T-cell (primary cell): ENCODE measurements around the gene TECTA. TPM values are rescaled to one million over a fixed set of nuclear protein-coding genes. Genes with fewer than 3 reads are reported as not detected.

Experiments used
- ATAC-seq, 4 experiments: fragments of 200-7000 bp in 3 of 4; fragments of 150-1000 bp in 1 of 4; cut with Tn5 transposase; replicated peaks in 1 of 4; 1 replicate in 3 of 4; 2 replicates in 1 of 4; pipeline ENCODE4 v1.10.0; 2021; ENCODE audit warnings: moderate library complexity in 3 of 4, mild to moderate bottlenecking in 2 of 4, moderate number of reproducible peaks in 1 of 4
- CTCF ChIA-PET, 2 donors: fragments of 300-600 bp; sonication (Branson Sonifier 250); formaldehyde crosslinking; loops; one replicate each; lab custom pipeline; 2022; ENCODE audit warnings: antibody characterized with exemption in 2 of 2; lab: Charles Lee
- POLR2A ChIA-PET, 2 donors: fragments of 300-600 bp; sonication (Branson Sonifier 250); formaldehyde crosslinking; loops; one replicate each; lab custom pipeline; 2022; ENCODE audit warnings: antibody characterized with exemption in 2 of 2; lab: Charles Lee
- DNase-seq, 35 experiments: peaks; one replicate each; pipeline versions ENCODE4 v3.0.0 to v3.0.0-alpha.2; 2013 to 2023
- H3K27ac ChIP-seq: one replicate; pipeline ENCODE4 v1.5.1; 2013; ENCODE audit warnings: low read length
- H3K27me3 ChIP-seq, 2 experiments: replicated peaks in 1 of 2; 1 replicate in 1 of 2; 2 replicates in 1 of 2; pipeline versions ENCODE4 v1.6.1 to v1.7.0; 2013; ENCODE audit warnings: low read length in 1 of 2, mixed read lengths in 1 of 2; ENCODE audit not compliant: control insufficient read depth in 2 of 2, insufficient read depth in 2 of 2; ENCODE audit errors: extremely low read depth in 1 of 2
- H3K36me3 ChIP-seq, 2 donors: 1 replicate in 1 of 2; 2 replicates in 1 of 2; pipeline versions ENCODE4 v1.6.1 to v1.7.0; 2013; ENCODE audit warnings: low read length in 1 of 2; ENCODE audit not compliant: control insufficient read depth in 2 of 2, insufficient read depth in 1 of 2; ENCODE audit errors: extremely low read depth in 1 of 2
- H3K4me1 ChIP-seq, 2 experiments: 1 replicate in 1 of 2; 2 replicates in 1 of 2; pipeline versions ENCODE4 v1.6.1 to v1.7.0; 2013; ENCODE audit warnings: low read length in 2 of 2, mixed read lengths in 1 of 2; ENCODE audit not compliant: insufficient read depth in 2 of 2, control insufficient read depth in 1 of 2; ENCODE audit errors: extremely low read depth in 1 of 2
- H3K4me3 ChIP-seq, 2 donors: 1 replicate in 1 of 2; 2 replicates in 1 of 2; pipeline versions ENCODE4 v1.5.1 to v1.7.0; 2013; ENCODE audit warnings: mild to moderate bottlenecking in 2 of 2, low read length in 1 of 2, moderate library complexity in 1 of 2; ENCODE audit not compliant: control insufficient read depth in 1 of 2; ENCODE audit errors: extremely low read depth in 1 of 2
- H3K9me3 ChIP-seq: 2 replicates; pipeline ENCODE4 v1.7.0; 2013
- H3K27ac Mint-ChIP-seq, 2 donors: one replicate each; pipeline ENCODE4 v1.8.0; 2020 to 2021; ENCODE audit warnings: mild to moderate bottlenecking in 2 of 2, mixed read lengths in 2 of 2
- H3K27me3 Mint-ChIP-seq, 2 donors: one replicate each; pipeline ENCODE4 v1.8.0; 2021 to 2022; ENCODE audit warnings: mixed read lengths in 2 of 2
- H3K36me3 Mint-ChIP-seq: one replicate; pipeline ENCODE4 v1.8.0; 2021; ENCODE audit warnings: mixed read lengths
- H3K4me1 Mint-ChIP-seq, 3 donors: one replicate each; pipeline ENCODE4 v1.8.0; 2020 to 2022; ENCODE audit warnings: mixed read lengths in 3 of 3, mild to moderate bottlenecking in 1 of 3
- H3K4me3 Mint-ChIP-seq, 3 donors: one replicate each; pipeline ENCODE4 v1.8.0; 2020 to 2022; ENCODE audit warnings: mild to moderate bottlenecking in 3 of 3, mixed read lengths in 3 of 3, moderate library complexity in 3 of 3
- H3K9me3 Mint-ChIP-seq, 3 donors: one replicate each; pipeline ENCODE4 v1.8.0; 2020 to 2022; ENCODE audit warnings: mixed read lengths in 3 of 3
- WGBS: methylation state at CpG from one replicate; pipeline ENCODE4 v1.1.5; 2013; ENCODE audit warnings: missing lambda C conversion rate; ENCODE audit not compliant: insufficient coverage; 5-methylcytosine and 5-hydroxymethylcytosine counted together
- total RNA-seq, 35 experiments: library from RNA in 6 of 35; stranded (reverse) in 6 of 35; fragments of 120-200 nt in 1 of 35; gene quantifications; one replicate each; pipeline versions ENCODE4 v1.2.1 to v1.2.4 and lab custom pipeline; 2013 to 2026

Gene TECTA
- total RNA-seq, 5 donors from 2014 or later (not counting 1 experiment from before 2014, with no cell fraction given): 0.30 to 0.60 (median 0.50) TPM

DNA sequence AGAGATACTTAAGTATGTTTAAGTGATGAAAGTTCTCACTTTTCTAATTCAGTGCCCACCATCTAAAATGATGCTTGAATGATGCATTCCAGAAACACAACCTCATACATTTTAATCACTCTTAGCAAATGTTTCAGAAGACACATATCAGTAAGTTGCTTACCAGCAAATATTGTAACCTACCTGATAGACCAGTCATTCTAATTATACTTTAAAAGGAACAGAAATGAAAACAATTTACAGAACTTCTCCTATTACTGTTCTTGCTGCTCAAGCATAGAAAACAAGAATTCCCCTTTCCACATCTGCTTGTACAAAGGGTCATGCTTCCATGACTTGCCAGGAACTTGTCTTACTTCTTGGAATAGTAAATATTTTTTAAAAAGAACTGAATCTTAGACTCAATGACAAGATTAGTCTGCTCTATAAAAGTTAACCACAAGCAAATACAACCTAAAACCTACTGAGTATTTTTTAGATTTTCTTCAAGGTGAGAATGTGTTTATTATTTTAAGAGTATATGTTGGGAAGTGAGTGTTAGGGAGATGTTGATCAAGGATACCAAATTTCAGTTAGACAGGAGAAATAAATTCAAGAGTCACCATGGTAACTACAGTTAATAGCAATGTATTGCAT, 109.5 kb downstream of the TECTA start:
- no peaks in the 10 kb centered on the region for H3K9me3 ChIP-seq
- DNase-seq (no peak), ATAC-seq (no peak)
- no peaks in the 10 kb centered on the region for H3K36me3 Mint-ChIP-seq
- no peak overlapping the region for H3K27ac ChIP-seq
- peaks cover 0 to 18% of the 10 kb centered on the region in 2 experiments for H3K27me3 ChIP-seq
- no peaks in the 10 kb centered on the region for H3K4me1 ChIP-seq
- no peaks in the 10 kb centered on the region for H3K4me1 Mint-ChIP-seq
- H3K27me3 Mint-ChIP-seq: peaks cover 28 to 37% of the 10 kb centered on the region in 2 donors
- no peaks in the 10 kb centered on the region for H3K36me3 ChIP-seq
- no peak overlapping the region for H3K4me3 Mint-ChIP-seq
- no peak overlapping the region for H3K27ac Mint-ChIP-seq
- H3K9me3 Mint-ChIP-seq: no peaks in the 10 kb centered on the region
- H3K4me3 ChIP-seq: no peak overlapping the region
- ChIA-PET POLR2A (no interaction called here), CTCF (interaction anchor here in 1 of 2 donors (0.6 kb wide), 1 partner anchor 283 kb away, joined by 3 read pairs; no protein-coding TSS in a partner anchor)

DNA sequence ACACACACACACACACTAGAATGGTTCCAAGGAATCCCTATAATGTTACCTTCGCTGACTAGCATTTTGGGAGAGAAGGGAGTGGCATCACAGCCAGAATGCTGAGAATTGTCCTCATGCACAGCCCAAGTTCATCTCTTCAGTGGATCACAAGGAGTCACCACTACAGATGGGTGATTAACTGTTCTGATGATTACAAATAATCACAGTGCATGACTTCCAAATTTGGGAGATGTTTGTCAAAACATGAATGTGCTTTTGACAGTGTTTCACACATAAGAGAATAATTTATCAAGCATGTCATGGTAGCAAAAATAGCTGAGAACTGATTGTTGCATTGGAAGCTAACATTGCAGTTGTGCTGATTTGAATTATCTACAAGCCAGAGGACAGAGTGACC, 110.6 kb downstream of the TECTA start:
- CTCF ChIA-PET: interaction anchor here in 1 of 2 donors (0.6 kb wide), 1 partner anchor 282 kb away, joined by 3 read pairs; no protein-coding TSS in a partner anchor
- Histone ChIP-seq H3K4me1 (no peaks in the 10 kb centered on the region), H3K27ac (no peak overlapping the region), H3K4me3 (no peak overlapping the region), H3K36me3 (no peaks in the 10 kb centered on the region), H3K27me3 (peaks cover 0 to 18% of the 10 kb centered on the region in 2 experiments), H3K9me3 (no peaks in the 10 kb centered on the region)
- no peaks in the 10 kb centered on the region for H3K36me3 Mint-ChIP-seq
- POLR2A ChIA-PET: no interaction called here
- DNase-seq (no peak), ATAC-seq (no peak)
- H3K4me1 Mint-ChIP-seq: no peaks in the 10 kb centered on the region
- H3K4me3 Mint-ChIP-seq: no peak overlapping the region
- WGBS: no CpG with 5 or more reads among the region's 1 CpG
- no peaks in the 10 kb centered on the region for H3K9me3 Mint-ChIP-seq
- H3K27me3 Mint-ChIP-seq: peaks cover 28 to 33% of the 10 kb centered on the region in 2 donors
- no peak overlapping the region for H3K27ac Mint-ChIP-seq

DNA sequence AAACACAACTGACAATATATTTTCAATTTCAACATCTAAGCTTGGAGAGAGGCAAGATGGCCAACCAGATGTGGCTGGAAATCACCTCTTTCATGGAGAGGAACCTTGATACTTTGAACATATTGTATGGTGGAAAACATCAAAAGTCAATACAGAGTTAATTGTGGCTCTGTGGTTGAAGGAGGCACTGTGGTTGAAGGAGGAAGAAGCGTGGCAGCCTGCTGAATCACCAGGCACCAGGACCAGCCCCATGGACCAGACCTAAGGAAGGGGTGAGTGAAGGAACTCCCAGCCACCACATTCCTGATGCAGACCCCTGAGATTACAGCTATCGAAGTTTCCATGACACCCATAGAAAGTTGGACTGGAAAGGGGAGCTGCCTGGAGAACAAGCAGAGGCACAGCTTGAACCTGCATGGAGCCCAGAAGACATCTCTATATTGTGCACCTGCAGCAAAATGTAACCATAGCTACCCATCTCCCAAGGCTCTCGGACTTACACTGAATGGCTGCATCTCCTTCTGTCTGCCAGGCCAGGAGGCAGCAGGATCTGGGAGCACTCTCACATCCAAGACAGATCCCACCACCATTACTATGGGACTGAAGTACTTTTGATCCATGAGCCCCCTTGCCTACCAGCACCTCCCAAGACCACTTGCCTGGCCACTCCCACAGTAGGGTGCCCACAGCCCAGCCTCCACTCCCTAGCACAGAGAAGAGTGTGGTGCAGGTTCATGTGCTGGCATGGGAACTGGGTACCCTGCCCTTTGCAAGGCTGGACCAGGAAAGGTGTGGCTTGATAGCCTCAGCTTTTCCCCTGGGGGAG, 111.7 kb downstream of the TECTA start:
- Mint-ChIP-seq H3K36me3 (no peaks in the 10 kb centered on the region), H3K27ac (no peak overlapping the region), H3K9me3 (no peaks in the 10 kb centered on the region), H3K4me1 (no peaks in the 10 kb centered on the region), H3K27me3 (peaks cover 29 to 35% of the 10 kb centered on the region in 2 donors), H3K4me3 (no peak overlapping the region)
- ChIA-PET POLR2A (no interaction called here), CTCF (no interaction called here)
- ATAC-seq (no peak), DNase-seq (no peak)
- Histone ChIP-seq H3K4me1 (no peaks in the 10 kb centered on the region), H3K9me3 (no peaks in the 10 kb centered on the region), H3K4me3 (no peak overlapping the region), H3K27me3 (peaks cover 0 to 18% of the 10 kb centered on the region in 2 experiments), H3K36me3 (no peaks in the 10 kb centered on the region), H3K27ac (no peak overlapping the region)
- WGBS: 75% methylated on average over 1 of the region's 3 CpGs

DNA sequence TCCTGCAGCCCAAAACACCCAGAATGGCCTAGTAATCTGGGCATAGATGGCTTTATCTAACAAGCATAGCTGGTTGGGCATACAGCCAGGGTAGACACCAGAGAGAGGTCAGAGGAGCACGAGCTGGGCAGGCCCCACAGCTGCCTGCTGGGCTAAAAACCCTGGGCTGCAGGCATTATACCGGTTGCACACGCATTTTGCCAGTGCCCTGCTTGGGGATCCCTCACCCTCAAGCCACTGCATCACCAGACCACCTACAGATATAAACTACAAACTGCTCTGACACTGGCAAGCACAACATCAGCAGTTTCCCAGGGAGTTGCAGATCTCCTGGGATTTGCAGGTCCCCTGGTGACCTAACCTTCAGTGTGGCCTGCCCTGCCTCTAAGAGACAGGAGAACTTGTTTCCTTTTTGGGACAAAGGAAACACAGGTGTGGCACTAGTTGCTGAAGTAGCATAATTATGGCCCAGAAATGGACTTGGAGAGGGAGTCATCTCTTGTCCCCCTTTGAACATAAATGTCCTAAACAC, 112.4 kb downstream of the TECTA start:
- 15% methylated on average over 1 of the region's 3 CpGs for WGBS
- Mint-ChIP-seq H3K4me1 (no peaks in the 10 kb centered on the region), H3K36me3 (no peaks in the 10 kb centered on the region), H3K27ac (no peak overlapping the region), H3K9me3 (no peaks in the 10 kb centered on the region), H3K4me3 (no peak overlapping the region), H3K27me3 (peaks cover 27 to 35% of the 10 kb centered on the region in 2 donors)
- H3K4me3 ChIP-seq: no peak overlapping the region
- ChIA-PET CTCF (no interaction called here), POLR2A (no interaction called here)
- H3K27ac ChIP-seq: no peak overlapping the region
- peaks cover 0 to 18% of the 10 kb centered on the region in 2 experiments for H3K27me3 ChIP-seq
- H3K9me3 ChIP-seq: no peaks in the 10 kb centered on the region
- DNase-seq (no peak), ATAC-seq (no peak)
- H3K4me1 ChIP-seq: no peaks in the 10 kb centered on the region
- no peaks in the 10 kb centered on the region for H3K36me3 ChIP-seq

DNA sequence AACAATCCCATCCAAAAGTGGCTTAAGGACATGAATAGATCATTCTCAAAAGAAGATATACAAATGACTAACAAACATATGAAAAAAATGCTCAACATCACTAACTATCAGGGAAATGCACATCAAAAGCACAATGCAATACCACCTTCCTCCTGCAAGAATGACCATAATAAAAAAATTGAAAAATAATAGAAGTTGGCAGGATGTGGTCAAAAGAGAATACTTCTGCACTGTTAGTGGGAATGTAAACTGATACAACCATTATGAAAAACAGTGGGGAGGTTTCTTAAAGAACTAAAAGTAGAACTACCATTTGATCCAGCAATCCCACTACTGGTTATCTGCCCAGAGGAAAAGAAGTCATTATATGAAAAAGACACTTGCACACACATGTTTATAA, 113.8 kb downstream of the TECTA start:
- Mint-ChIP-seq H3K9me3 (no peaks in the 10 kb centered on the region), H3K36me3 (no peaks in the 10 kb centered on the region), H3K27ac (no peak overlapping the region), H3K27me3 (peaks cover 23 to 36% of the 10 kb centered on the region in 2 donors), H3K4me3 (no peak overlapping the region), H3K4me1 (no peaks in the 10 kb centered on the region)
- ATAC-seq (no peak), DNase-seq (no peak)
- CTCF ChIA-PET: no interaction called here
- H3K4me3 ChIP-seq: no peak overlapping the region
- H3K27me3 ChIP-seq: peaks cover 0 to 18% of the 10 kb centered on the region in 2 experiments
- H3K36me3 ChIP-seq: no peaks in the 10 kb centered on the region
- POLR2A ChIA-PET: no interaction called here
- H3K9me3 ChIP-seq: no peaks in the 10 kb centered on the region
- no peaks in the 10 kb centered on the region for H3K4me1 ChIP-seq
- H3K27ac ChIP-seq: no peak overlapping the region

DNA sequence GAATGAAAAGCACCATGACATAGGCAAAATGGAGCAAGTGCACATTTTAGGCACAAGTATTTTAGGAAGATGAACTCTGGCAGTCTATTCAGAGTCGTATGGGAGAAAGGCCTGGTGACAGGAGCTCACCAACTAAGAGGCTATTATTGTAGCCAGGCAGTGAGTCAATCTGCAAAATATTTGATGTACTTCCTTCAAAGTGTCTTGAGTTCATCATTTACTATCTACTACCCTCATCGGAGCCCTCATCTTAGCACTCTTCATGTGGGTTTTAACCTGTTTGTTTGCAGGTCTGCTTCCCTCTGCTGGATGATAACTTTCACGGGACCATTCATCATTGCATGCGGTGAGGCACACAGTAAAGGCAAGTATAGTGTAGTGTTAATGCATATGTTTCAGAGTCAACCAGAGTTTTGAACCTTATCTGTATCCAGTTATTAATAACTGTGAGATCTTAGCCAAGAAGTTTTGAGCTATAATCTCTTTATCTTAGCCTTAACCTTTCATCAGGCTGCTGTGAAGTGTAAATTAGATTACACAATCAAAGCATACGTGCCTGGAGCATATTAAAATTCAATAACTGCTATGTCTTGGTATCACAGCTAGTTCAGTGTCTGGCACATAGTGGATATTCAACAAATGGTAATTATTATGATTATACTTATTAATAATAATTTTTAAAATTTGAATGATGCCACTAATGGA, 120.6 kb downstream of the TECTA start:
- ChIA-PET POLR2A (no interaction called here), CTCF (no interaction called here)
- Mint-ChIP-seq H3K36me3 (no peaks in the 10 kb centered on the region), H3K4me3 (no peak overlapping the region), H3K9me3 (no peaks in the 10 kb centered on the region), H3K4me1 (no peaks in the 10 kb centered on the region), H3K27me3 (peaks cover 18 to 26% of the 10 kb centered on the region in 2 donors), H3K27ac (no peak overlapping the region)
- WGBS: no CpG with 5 or more reads among the region's 5 CpGs
- Histone ChIP-seq H3K27me3 (peaks cover 0 to 4% of the 10 kb centered on the region in 2 experiments), H3K36me3 (no peaks in the 10 kb centered on the region), H3K27ac (no peak overlapping the region), H3K4me1 (no peaks in the 10 kb centered on the region), H3K9me3 (no peaks in the 10 kb centered on the region), H3K4me3 (no peak overlapping the region)
- DNase-seq (no peak), ATAC-seq (no peak)
